GM21526 (cell line): ENCODE data around the gene DHX38.

Experiments
- ATAC-seq: cut with Tn5 transposase; IDR thresholded peaks from one replicate; pipeline ENCODE4 v1.9.1; 2021; ENCODE audit warnings: moderate library complexity; ENCODE audit not compliant: unreplicated experiment, low FRiP score

The DHX38 gene

GRCh38 chr16:72162105-72162692 is 68.6 kb downstream of the DHX38 start:
- no peak for ATAC-seq
